ENCODE results near the gene PAIP1.

Gene PAIP1

DNA sequence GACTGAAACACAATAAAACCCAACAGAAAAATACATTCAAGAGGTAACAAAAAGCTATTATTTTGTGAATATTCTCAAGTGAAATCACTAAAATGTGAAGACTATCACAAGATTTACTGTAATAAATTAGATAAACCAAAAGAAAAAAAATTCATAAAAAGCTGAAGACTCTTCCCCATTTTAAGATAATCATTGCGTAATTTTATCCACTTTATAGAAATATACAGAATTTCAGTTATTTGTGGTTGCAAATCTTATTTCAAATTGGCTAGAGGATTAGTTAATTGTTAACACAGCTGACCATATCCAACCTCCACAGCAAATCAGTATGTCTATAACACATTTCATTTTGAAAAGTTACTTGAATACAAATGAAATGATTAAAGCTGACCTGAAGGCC is 65.6 kb downstream of the PAIP1 start:
- Histone ChIP-seq H3K9ac (ENCODE audit: low read length) (no peak overlapping the region), H3K4me1 (ENCODE audit: low read length) (no peaks in the 10 kb centered on the region), H3K79me2 (ENCODE audit: low read length) (no peaks in the 10 kb centered on the region), H3K4me3 (ENCODE audit: low read length) (no peak overlapping the region), H3K9me2 (replicated peaks; ENCODE audit: insufficient read depth, low read length) (no peaks in the 10 kb centered on the region), H3K27me3 (replicated peaks; ENCODE audit: insufficient read depth, low read length) (no peaks in the 10 kb centered on the region), H4K20me1 (ENCODE audit: insufficient read depth, low read length) (no peaks in the 10 kb centered on the region), H3K4me2 (ENCODE audit: low read depth, low read length) (no peak overlapping the region), H3F3A (ENCODE audit: insufficient read depth, low read length) (no peaks in the 10 kb centered on the region), H3K27ac (ENCODE audit: low read length) (no peak overlapping the region), H3K9me3 (replicated peaks; ENCODE audit: insufficient read depth, low read length) (no peaks in the 10 kb centered on the region), H3K36me3 (replicated peaks; ENCODE audit: insufficient read depth, low read length) (0 out of 2 replicates have a peak, but pooled peaks cover 3% of the 10 kb centered on the region), H2AFZ (ENCODE audit: low read length) (no peak overlapping the region)
- DNase-seq = no peak
- TF ChIP-seq EZH2 (optimal IDR thresholded peaks at IDR 0.05; ENCODE audit: low read depth, low read length) = no peak
- no peak for TF ChIP-seq EZH2phosphoT487 (IDR thresholded peaks at IDR 0.05; ENCODE audit: low read length)
- TF ChIP-seq, protein P1, sequence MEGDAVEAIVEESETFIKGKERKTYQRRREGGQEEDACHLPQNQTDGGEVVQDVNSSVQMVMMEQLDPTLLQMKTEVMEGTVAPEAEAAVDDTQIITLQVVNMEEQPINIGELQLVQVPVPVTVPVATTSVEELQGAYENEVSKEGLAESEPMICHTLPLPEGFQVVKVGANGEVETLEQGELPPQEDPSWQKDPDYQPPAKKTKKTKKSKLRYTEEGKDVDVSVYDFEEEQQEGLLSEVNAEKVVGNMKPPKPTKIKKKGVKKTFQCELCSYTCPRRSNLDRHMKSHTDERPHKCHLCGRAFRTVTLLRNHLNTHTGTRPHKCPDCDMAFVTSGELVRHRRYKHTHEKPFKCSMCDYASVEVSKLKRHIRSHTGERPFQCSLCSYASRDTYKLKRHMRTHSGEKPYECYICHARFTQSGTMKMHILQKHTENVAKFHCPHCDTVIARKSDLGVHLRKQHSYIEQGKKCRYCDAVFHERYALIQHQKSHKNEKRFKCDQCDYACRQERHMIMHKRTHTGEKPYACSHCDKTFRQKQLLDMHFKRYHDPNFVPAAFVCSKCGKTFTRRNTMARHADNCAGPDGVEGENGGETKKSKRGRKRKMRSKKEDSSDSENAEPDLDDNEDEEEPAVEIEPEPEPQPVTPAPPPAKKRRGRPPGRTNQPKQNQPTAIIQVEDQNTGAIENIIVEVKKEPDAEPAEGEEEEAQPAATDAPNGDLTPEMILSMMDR (IDR thresholded peaks at IDR 0.05; ENCODE audit: low read length) = no peak

DNA sequence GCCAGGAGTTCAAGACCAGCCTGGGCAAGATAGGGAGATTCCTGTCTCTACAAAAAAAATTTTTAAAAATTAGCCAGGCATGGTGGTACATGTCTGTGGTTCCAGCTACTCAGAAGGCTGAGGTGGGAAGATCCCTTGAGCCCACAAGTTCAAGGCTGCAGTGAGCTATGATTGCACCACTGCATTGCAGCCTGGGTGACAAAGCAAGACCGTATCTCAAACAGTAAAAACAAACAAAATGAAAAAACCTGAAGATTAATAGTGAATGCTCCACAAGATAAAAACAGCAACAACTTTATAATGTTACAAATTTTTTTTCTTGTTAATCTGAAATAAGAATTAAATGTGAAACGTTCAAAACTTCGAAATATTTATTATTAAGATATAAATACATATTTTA is 70.5 kb downstream of the PAIP1 start:
- H3K79me2 ChIP-seq (ENCODE audit: low read length) = peaks cover 16% of the 10 kb centered on the region
- no peaks in the 10 kb centered on the region for H3K36me3 ChIP-seq (replicated peaks; ENCODE audit: insufficient read depth, low read length)
- H3K9ac ChIP-seq (ENCODE audit: low read length) = no peak overlapping the region
- H3K4me2 ChIP-seq (ENCODE audit: low read depth, low read length) = no peak overlapping the region
- peaks cover 12% of the 10 kb centered on the region for H3F3A ChIP-seq (ENCODE audit: insufficient read depth, low read length)
- DNase-seq = no peak
- no peaks in the 10 kb centered on the region for H4K20me1 ChIP-seq (ENCODE audit: insufficient read depth, low read length)
- no peaks in the 10 kb centered on the region for H3K9me3 ChIP-seq (replicated peaks; ENCODE audit: insufficient read depth, low read length)
- no peaks in the 10 kb centered on the region for H3K27me3 ChIP-seq (replicated peaks; ENCODE audit: insufficient read depth, low read length)
- TF ChIP-seq EZH2 (optimal IDR thresholded peaks at IDR 0.05; ENCODE audit: low read depth, low read length) (no peak), EZH2phosphoT487 (IDR thresholded peaks at IDR 0.05; ENCODE audit: low read length) (no peak)
- TF ChIP-seq, protein P1 (IDR thresholded peaks at IDR 0.05; ENCODE audit: low read length) = no peak
- peaks cover 7% of the 10 kb centered on the region for H3K4me1 ChIP-seq (ENCODE audit: low read length)
- no peaks in the 10 kb centered on the region for H3K9me2 ChIP-seq (replicated peaks; ENCODE audit: insufficient read depth, low read length)
- no peak overlapping the region for H3K27ac ChIP-seq (ENCODE audit: low read length)
- no peak overlapping the region for H2AFZ ChIP-seq (ENCODE audit: low read length)
- H3K4me3 ChIP-seq (ENCODE audit: low read length) = no peak overlapping the region

DNA sequence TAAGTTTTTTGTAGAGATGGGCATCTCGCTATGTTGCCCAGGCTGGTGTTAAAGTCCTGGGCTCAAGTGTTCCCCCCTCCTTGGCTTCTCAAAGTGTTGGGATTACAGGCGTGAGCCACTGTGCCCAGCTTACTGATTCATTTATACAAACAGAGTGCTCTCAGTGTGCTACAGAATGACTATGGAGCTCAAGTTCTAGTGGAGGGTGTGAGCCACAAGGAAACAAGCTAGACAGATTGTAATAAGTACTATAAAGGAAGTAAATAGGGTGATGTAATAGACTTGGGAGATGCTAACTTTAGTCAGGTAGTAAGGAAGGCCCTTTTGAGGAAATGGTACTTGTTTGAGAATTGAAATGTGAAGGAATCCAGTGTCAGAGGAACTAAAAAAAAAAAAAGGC is 71.5 kb downstream of the PAIP1 start:
- Histone ChIP-seq H4K20me1 (ENCODE audit: insufficient read depth, low read length) (no peaks in the 10 kb centered on the region), H3K27ac (ENCODE audit: low read length) (no peak overlapping the region), H3K27me3 (replicated peaks; ENCODE audit: insufficient read depth, low read length) (no peaks in the 10 kb centered on the region), H3K79me2 (ENCODE audit: low read length) (peaks cover 16% of the 10 kb centered on the region), H3K9me3 (replicated peaks; ENCODE audit: insufficient read depth, low read length) (no peaks in the 10 kb centered on the region), H2AFZ (ENCODE audit: low read length) (no peak overlapping the region), H3F3A (ENCODE audit: insufficient read depth, low read length) (peaks cover 12% of the 10 kb centered on the region), H3K4me1 (ENCODE audit: low read length) (peaks cover 7% of the 10 kb centered on the region), H3K9ac (ENCODE audit: low read length) (no peak overlapping the region), H3K36me3 (replicated peaks; ENCODE audit: insufficient read depth, low read length) (no peaks in the 10 kb centered on the region), H3K4me3 (ENCODE audit: low read length) (no peak overlapping the region), H3K4me2 (ENCODE audit: low read depth, low read length) (no peak overlapping the region), H3K9me2 (replicated peaks; ENCODE audit: insufficient read depth, low read length) (no peaks in the 10 kb centered on the region)
- DNase-seq = no peak
- TF ChIP-seq, protein P1 (IDR thresholded peaks at IDR 0.05; ENCODE audit: low read length) = no peak
- TF ChIP-seq EZH2phosphoT487 (IDR thresholded peaks at IDR 0.05; ENCODE audit: low read length) (no peak), EZH2 (optimal IDR thresholded peaks at IDR 0.05; ENCODE audit: low read depth, low read length) (no peak)
